Astrocyte of the hippocampus (primary cell): ENCODE measurements around the gene RBM42.
A peak's percentile ranks its signal among the peaks of the same experiment; 100 is the strongest.
"Not testable (repeated sequence)": the region's sequence is repeated elsewhere in the genome, so short reads cannot be mapped to it uniquely, and the experiment has no call there.

Source experiments
- DNase-seq: peaks from one replicate; pipeline ENCODE4 v3.0.0; 2011; ENCODE audit warnings: low read depth, low spot score

Gene RBM42

GRCh38 chr19:35628565-35629331 is at the start of gene RBM42:
RBM42 (plus strand) TSS chr19:35629036; CDS start chr19:35629154, 118 bp downstream.
- DNase-seq: peak; percentile 99

- DNase-seq: no peak
Observed at GRCh38 chr19:35582760-35583159, 46.1 kb upstream of the RBM42 start.

DNA sequence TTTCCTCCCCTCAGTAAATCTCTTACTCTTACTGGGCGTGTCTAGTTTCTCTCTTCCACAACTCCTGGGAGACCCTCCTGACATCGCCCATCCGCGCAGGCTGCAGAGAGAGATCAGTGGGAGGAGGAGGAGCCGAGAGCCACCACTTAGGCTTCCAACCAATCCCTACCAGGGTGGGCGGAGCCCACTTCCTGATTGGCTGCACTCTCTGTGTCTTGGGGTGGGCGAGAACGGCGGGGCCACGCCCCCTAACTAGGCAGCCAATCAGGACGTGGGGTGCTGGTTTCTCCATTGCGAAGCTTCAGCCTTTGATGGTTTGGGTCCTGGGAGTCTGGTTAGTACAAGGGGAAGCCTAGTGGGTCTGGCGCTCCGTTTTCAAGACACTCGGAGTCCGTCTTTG is 43.0 kb upstream of the RBM42 start, which contains the start of gene PMIS2:
TSS of gene PMIS2 (plus strand) at position 326 of the 400 bp plus-strand sequence. CDS start 87 bp downstream, outside the sequence.
- DNase-seq: no peak

DNA sequence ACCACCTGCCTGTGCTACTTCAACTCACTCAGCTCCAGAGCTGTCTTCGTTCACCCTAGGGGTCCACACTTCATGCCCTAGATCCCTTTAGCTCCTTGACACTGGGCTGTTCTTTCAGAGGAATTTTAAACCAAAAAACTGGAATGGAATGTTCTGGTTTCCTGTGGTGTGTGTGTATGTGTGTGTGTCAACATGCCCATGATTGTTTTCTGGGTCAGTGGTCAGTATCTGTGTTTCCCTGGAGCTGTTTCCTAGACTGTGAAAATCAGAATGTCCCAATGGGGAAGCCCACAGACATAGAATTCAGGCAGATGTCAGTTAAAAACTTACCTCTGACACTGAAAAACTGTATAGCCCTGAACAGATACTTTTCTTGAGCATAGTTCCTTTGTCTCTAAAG is 41.5 kb upstream of the RBM42 start:
- peak; percentile 13 for DNase-seq

GRCh38 chr19:35590875-35591274 is 38.0 kb upstream of the RBM42 start:
- no peak for DNase-seq

DNA sequence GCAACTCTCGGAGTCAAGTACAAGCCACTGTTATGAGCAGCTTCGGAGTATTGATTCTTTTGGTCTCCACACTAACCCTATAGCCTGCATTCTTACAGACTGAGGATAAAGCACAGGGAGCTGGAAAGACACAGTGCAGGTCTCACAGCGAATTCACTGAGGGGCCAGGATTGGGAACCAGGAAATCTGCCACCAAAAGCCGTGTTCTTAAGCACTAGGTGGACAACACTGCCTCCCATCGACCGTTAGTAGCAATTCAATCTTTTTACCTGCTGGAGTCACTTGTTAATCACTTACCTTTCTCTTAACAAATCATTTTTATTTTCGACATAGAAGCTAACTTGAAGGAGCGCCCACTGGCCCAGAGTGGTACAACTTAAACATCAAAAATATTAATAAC is 36.6 kb upstream of the RBM42 start:
- DNase-seq: peak; percentile 22

DNA sequence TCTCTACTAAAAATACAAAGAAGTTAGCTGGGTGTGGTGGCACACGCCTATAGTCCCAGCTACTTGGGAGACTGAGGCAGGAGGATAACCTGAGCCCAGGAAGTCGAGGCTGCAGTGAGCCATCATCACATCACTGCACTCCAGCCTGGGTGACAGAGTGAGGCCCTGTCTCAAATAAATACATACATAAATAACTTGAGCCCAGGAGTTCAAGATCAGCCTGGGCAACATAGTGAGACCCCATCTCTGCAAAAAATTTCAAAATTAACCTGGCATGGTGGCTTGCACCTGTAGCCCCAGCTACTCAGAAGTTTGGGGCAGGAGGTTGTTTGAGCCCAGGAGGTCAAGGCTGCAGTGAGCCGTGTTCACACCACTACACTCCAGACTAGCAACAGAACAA is 33.8 kb upstream of the RBM42 start:
- DNase-seq: not testable (repeated sequence)

- DNase-seq: no peak
Observed at GRCh38 chr19:35595928-35596327, 32.9 kb upstream of the RBM42 start.

DNA sequence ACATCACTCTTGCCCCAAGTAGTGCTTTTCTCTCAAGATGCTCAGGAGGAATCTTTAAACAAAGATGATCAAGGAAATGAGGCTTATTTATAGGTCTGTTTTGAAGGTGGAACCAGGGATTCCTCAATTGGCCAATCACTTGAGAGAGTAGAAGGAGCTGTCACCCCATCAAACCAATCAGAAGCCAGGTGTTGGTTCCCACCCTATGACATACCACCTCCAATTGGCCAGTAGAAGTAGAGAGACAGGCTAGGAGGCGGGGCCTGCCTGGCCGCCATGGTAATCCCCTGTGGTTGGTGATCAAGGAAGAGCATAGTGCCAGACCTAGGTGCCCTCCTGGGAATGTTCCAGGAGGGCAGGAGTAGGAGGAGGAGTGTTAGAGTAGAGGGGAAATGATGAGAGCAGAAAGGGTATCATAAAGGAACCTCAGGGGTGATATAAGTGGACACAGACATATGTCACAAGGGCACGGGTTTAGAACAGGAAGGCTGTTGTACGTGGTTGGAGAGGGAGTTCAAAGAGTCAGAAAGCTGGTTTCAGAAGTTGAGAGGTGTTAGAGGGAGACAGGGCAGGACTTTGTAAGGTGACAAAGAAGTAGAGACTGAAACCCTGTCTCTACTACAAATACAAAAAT is 32.4 kb upstream of the RBM42 start:
- no peak for DNase-seq

GRCh38 chr19:35601971-35602370 is 26.9 kb upstream of the RBM42 start:
- no peak for DNase-seq

- not testable (repeated sequence) for DNase-seq
Observed at GRCh38 chr19:35604436-35604835, 24.4 kb upstream of the RBM42 start.

GRCh38 chr19:35607170-35607569 is 21.7 kb upstream of the RBM42 start:
- DNase-seq: not testable (repeated sequence)

GRCh38 chr19:35607661-35608060 is 21.2 kb upstream of the RBM42 start:
- no peak for DNase-seq

GRCh38 chr19:35608251-35608650 is 20.6 kb upstream of the RBM42 start:
- no peak for DNase-seq

GRCh38 chr19:35609851-35610353 is 18.9 kb upstream of the RBM42 start:
- no peak for DNase-seq

DNA sequence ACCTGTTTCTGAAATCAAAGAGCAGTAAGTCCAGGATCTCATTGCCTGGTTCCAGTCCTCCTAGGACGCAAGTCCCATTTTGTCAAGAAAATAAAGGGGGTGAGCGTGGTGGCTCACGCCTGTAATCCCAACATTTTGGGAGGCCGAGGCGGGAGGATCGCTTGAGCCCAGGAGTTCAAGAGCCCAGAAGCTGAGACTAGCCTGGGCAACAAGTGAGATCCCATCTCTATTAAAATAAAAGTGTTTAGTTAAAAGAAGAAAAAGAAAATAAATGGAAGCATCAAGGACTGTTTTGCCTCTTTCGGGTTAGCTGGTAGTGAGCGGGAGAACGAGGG is 16.6 kb upstream of the RBM42 start:
- DNase-seq: no peak

- peak; percentile 98 for DNase-seq
Observed at GRCh38 chr19:35612559-35613321, 16.1 kb upstream of the RBM42 start, which contains the start of gene HAUS5. HAUS5 (plus strand) TSS chr19:35612735; CDS start chr19:35612795, 60 bp downstream.

DNA sequence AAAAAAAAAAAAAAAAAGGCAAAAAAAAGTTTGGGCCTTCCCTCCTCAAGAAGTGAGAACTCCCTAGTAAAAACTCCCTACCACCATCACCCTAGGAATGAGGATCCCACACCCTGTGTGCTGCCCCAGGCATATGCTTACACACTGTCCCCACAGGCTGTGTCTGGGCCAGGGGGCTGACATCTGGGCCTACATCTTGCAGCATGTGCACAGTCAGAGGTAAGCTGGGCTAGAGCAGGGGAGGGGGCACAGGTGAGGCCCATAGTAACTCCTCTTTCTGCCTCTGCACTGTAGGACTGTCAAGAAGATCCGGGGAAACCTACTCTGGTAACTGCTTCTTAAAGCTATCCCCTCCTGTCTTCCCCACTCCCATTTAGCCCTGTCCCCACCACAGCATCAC is 15.3 kb upstream of the RBM42 start:
- DNase-seq: no peak

GRCh38 chr19:35615036-35615435 is 13.8 kb upstream of the RBM42 start:
- DNase-seq: no peak

- DNase-seq: no peak
Observed at GRCh38 chr19:35618857-35619256, 10.0 kb upstream of the RBM42 start.

GRCh38 chr19:35619290-35619923 is 9.4 kb upstream of the RBM42 start:
- DNase-seq: no peak

GRCh38 chr19:35620001-35620400 is 8.8 kb upstream of the RBM42 start:
- no peak for DNase-seq
